Measurements from ENCODE around the gene NEURL1B. TPM values are rescaled to one million over a fixed set of nuclear protein-coding genes. Genes with fewer than 3 reads are reported as not detected.

NEURL1B gene
- total and polyA plus RNA-seq, 12 donors: 14.4 to 45.8 (median 21.6) TPM

GRCh38 chr5:172618574-172619365, 22.3 kb upstream of the NEURL1B start:
- peak overlapping the region in 4 of 10 donors; percentile 9 to 83 (median 58) for H3K27ac ChIP-seq
- TF ChIP-seq, protein P1, sequence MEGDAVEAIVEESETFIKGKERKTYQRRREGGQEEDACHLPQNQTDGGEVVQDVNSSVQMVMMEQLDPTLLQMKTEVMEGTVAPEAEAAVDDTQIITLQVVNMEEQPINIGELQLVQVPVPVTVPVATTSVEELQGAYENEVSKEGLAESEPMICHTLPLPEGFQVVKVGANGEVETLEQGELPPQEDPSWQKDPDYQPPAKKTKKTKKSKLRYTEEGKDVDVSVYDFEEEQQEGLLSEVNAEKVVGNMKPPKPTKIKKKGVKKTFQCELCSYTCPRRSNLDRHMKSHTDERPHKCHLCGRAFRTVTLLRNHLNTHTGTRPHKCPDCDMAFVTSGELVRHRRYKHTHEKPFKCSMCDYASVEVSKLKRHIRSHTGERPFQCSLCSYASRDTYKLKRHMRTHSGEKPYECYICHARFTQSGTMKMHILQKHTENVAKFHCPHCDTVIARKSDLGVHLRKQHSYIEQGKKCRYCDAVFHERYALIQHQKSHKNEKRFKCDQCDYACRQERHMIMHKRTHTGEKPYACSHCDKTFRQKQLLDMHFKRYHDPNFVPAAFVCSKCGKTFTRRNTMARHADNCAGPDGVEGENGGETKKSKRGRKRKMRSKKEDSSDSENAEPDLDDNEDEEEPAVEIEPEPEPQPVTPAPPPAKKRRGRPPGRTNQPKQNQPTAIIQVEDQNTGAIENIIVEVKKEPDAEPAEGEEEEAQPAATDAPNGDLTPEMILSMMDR (IDR thresholded peaks at IDR 0.05): no peak
- DNase-seq (no peak), ATAC-seq (no peak)
- no peaks in the 10 kb centered on the region for H3K27me3 ChIP-seq
- no peak overlapping the region for H3K4me3 ChIP-seq
- peaks cover 0 to 23% (median 4%) of the 10 kb centered on the region in 11 donors for H3K9me3 ChIP-seq
- H3K4me1 ChIP-seq: peaks cover 0 to 18% (median 0%) of the 10 kb centered on the region in 9 donors
- no peaks in the 10 kb centered on the region for H3K36me3 ChIP-seq
- WGBS, 2 donors: 92 to 97% methylated on average over 12 of the region's 12 CpGs
- intact Hi-C loops (cut with DNase I): no loop called here

- DNase-seq (no peak), ATAC-seq (no peak)
- intact Hi-C loops (cut with DNase I): no loop called here
- Histone ChIP-seq H3K27ac (peak overlapping the region in 1 of 10 donors; percentile 15), H3K27me3 (no peaks in the 10 kb centered on the region), H3K9me3 (peaks cover 0 to 8% (median 0%) of the 10 kb centered on the region in 11 donors), H3K4me1 (peaks cover 0 to 21% (median 0%) of the 10 kb centered on the region in 9 donors), H3K36me3 (no peaks in the 10 kb centered on the region), H3K4me3 (no peak overlapping the region)
- 75 to 82% methylated on average over 6 of the region's 6 CpGs for WGBS, 2 donors
- TF ChIP-seq, protein P1 (IDR thresholded peaks at IDR 0.05): no peak
Observed at GRCh38 chr5:172620506-172620905, 20.6 kb upstream of the NEURL1B start.

GRCh38 chr5:172622091-172623046, 18.7 kb upstream of the NEURL1B start:
- Histone ChIP-seq H3K9me3 (no peaks in the 10 kb centered on the region), H3K4me1 (peaks cover 0 to 11% (median 0%) of the 10 kb centered on the region in 9 donors), H3K4me3 (no peak overlapping the region), H3K27ac (no peak overlapping the region), H3K36me3 (no peaks in the 10 kb centered on the region), H3K27me3 (no peaks in the 10 kb centered on the region)
- intact Hi-C loops (cut with DNase I): no loop called here
- TF ChIP-seq, protein P1 (IDR thresholded peaks at IDR 0.05): no peak
- 90 to 92% methylated on average over 22 of the region's 22 CpGs for WGBS, 2 donors
- DNase-seq (no peak), ATAC-seq (no peak)

- no peaks in the 10 kb centered on the region for H3K27me3 ChIP-seq
- peak overlapping the region in 1 of 10 donors; percentile 34 for H3K27ac ChIP-seq
- no peak overlapping the region for H3K4me3 ChIP-seq
- peaks cover 0 to 5% (median 0%) of the 10 kb centered on the region in 9 donors for H3K4me1 ChIP-seq
- intact Hi-C loops (cut with DNase I): no loop called here
- no peaks in the 10 kb centered on the region for H3K9me3 ChIP-seq
- H3K36me3 ChIP-seq: no peaks in the 10 kb centered on the region
- DNase-seq: no peak
- TF ChIP-seq, protein P1 (IDR thresholded peaks at IDR 0.05): no peak
- WGBS, 2 donors: 90 to 92% methylated on average over 9 of the region's 9 CpGs
- peak in 2 of 8 donors; percentile 7 to 31 for ATAC-seq
Observed at GRCh38 chr5:172623313-172623980, 17.6 kb upstream of the NEURL1B start.
